ENCODE measurements around the gene SORT1. TPM values are rescaled to one million over a fixed set of nuclear protein-coding genes. Genes with fewer than 3 reads are reported as not detected.

SORT1 gene
- total and polyA plus RNA-seq, 2 of the 13 experiments (the other 11 are each of a cell fraction or from before 2014, with no cell fraction given) = 32.4 to 93.0 TPM

- TF ChIP-seq ZBTB25 (CRISPR knock-in tag; IDR thresholded peaks at IDR 0.05) = peak; percentile 63; the same call in 1 of the 2 replicates
Measured at GRCh38 chr1:109277434-109278204, 120.1 kb downstream of the SORT1 start (continued).

- Histone ChIP-seq H3K4me2 (ENCODE audit: low read depth, low read length) (peak overlapping the region; percentile 68), H3K79me2 (ENCODE audit: insufficient read depth, low read length) (no peaks in the 10 kb centered on the region), H4K20me1 (ENCODE audit: insufficient read depth, low read length) (no peaks in the 10 kb centered on the region), H2AFZ (ENCODE audit: low read length) (no peak overlapping the region), H3K9me3 (ENCODE audit: low read length) (no peaks in the 10 kb centered on the region), H3K4me3 (replicated peaks in 1 of 3; ENCODE audit: insufficient read depth in 1 of 3, low read depth in 2 of 3, low read length in 3 of 3) (peak overlapping the region; percentile 23 to 60 (median 33); a peak in 5 of 6 replicates), H3K27ac (ENCODE audit: extremely low read length, insufficient read depth, low read length) (peak overlapping the region; percentile 66), H3K36me3 (replicated peaks in 1 of 2; ENCODE audit: control insufficient read depth in 1 of 2, insufficient read depth in 2 of 2, low read length in 2 of 2) (peaks cover 4 to 12% of the 10 kb centered on the region in 2 experiments; a peak in 2 of 5 replicates), H3K27me3 (ENCODE audit: control insufficient read depth in 1 of 2, insufficient read depth in 2 of 2, low read length in 2 of 2) (no peaks in the 10 kb centered on the region), H3K9ac (ENCODE audit: insufficient read depth, low read depth, low read length) (peak overlapping the region; percentile 61), H3K4me1 (ENCODE audit: insufficient read depth, low read length) (peaks cover 78% of the 10 kb centered on the region)
- WGBS (ENCODE audit: low lambda C conversion rate) = 3% methylated on average over 6 of the region's 9 CpGs
- intact Hi-C loops (cut with micrococcal nuclease; ENCODE audit: unreplicated experiment) (loop anchor here (1.0 to 10.0 kb wide), 2 partner anchors 7 to 69 kb away; partner anchors contain the start of gene PSRC1), in situ Hi-C loops (cut with HindIII; ENCODE audit: extremely low pct_ligation_motif_present, low pct_unique_long_range_greater_than_20kb) (no loop called here)
- CTCF ChIA-PET (ENCODE audit: low intra/inter-chr PET ratio, low total read pairs) = interaction anchor here (2.5 kb wide), 1 partner anchor 12 kb away, joined by 12 read pairs; no protein-coding TSS in a partner anchor
- peak; percentile 48 for DNase-seq (ENCODE audit: low spot score)
- peak; percentile 54 for ATAC-seq
- TSS peak; percentile 54 for BruUV-seq (replicated peaks)
- POLR2A ChIA-PET = interaction anchor here (0.7 to 4.4 kb wide), 9 partner anchors 12 to 152 kb away, joined by 3 to 28 read pairs (median 4); partner anchors contain the start of genes MYBPHL, PSMA5 and SORT1
- FAIRE-seq = peak; percentile 76
- TF ChIP-seq ZFX (CRISPR knock-in tag; IDR thresholded peaks at IDR 0.05; ENCODE audit: low read depth) (peak; percentile 51), ZNF232 (CRISPR knock-in tag; IDR thresholded peaks at IDR 0.05; ENCODE audit: borderline replicate concordance) (no peak), NCOA1 (CRISPR knock-in tag; IDR thresholded peaks at IDR 0.05) (no peak), SSRP1 (CRISPR knock-in tag; IDR thresholded peaks at IDR 0.05) (no peak), POLR2G (IDR thresholded peaks at IDR 0.05; ENCODE audit: low read depth, low read length) (peak; percentile 58), ZNF263 (CRISPR knock-in tag; IDR thresholded peaks at IDR 0.05) (peak; percentile 43; the same call in 1 of the 2 replicates), KDM2A (CRISPR knock-in tag; IDR thresholded peaks at IDR 0.05; ENCODE audit: borderline replicate concordance, low read depth) (0 out of 2 replicates have a peak, but pooled peaks have one; percentile 22), ZNF782 (CRISPR knock-in tag; IDR thresholded peaks at IDR 0.05; ENCODE audit: borderline replicate concordance) (no peak), CBX5 (CRISPR knock-in tag; IDR thresholded peaks at IDR 0.05; ENCODE audit: borderline replicate concordance) (no peak; the same call in 1 of the 2 replicates), DRAP1 (CRISPR knock-in tag; IDR thresholded peaks at IDR 0.05) (no peak), MAFK (conservative IDR thresholded peaks at IDR 0.05 in 1 of 2, IDR thresholded peaks at IDR 0.05 in 1 of 2; ENCODE audit: low read length in 2 of 2) (0 out of 4 replicates have a peak, but pooled peaks of 1 of the 2 experiments have one; percentile 9), POLR2AphosphoS5 (IDR thresholded peaks at IDR 0.05; ENCODE audit: low read depth, low read length) (0 out of 2 replicates have a peak, but pooled peaks have one; percentile 30), ZNF234 (CRISPR knock-in tag; conservative IDR thresholded peaks at IDR 0.05) (no peak)
Measured at GRCh38 chr1:109275706-109276345, 121.9 kb downstream of the SORT1 start.
